Effector CD4-positive, alpha-beta T cell (primary cell): ENCODE measurements around the gene RAPGEF6.
A peak's percentile ranks its signal among the peaks of the same experiment; 100 is the strongest.

Experiments used
- DNase-seq: peaks from one replicate; pipeline ENCODE4 v3.0.0-alpha.2; 2020

Gene RAPGEF6

GRCh38 chr5:131541071-131541470, 94.0 kb downstream of the RAPGEF6 start:
- DNase-seq: no peak

DNA sequence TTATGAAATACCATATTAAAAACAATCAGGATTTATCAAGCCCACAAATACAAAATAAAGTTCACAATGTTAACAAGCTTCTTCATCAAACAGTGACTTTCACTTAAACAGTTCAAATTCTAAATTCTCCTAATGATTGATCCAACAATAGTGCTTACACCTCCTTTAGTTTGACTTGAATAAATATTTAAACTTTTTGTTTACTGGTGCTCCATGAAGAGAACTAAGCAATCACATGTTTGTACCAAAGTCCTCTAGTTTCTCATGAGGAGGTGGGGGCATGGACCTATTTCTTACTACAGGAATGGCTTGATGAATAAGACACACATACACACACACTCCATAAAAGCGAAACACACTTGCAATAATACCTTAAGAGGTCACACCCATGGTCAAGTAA, 95.8 kb downstream of the RAPGEF6 start:
- DNase-seq: no peak

- no peak for DNase-seq
Observed at GRCh38 chr5:131538177-131538593, 96.8 kb downstream of the RAPGEF6 start.

GRCh38 chr5:131536850-131537448, 98.1 kb downstream of the RAPGEF6 start:
- DNase-seq: no peak

- DNase-seq: no peak
Observed at GRCh38 chr5:131536211-131536826, 98.7 kb downstream of the RAPGEF6 start.

GRCh38 chr5:131534974-131535373, 100.1 kb downstream of the RAPGEF6 start:
- DNase-seq: no peak

- no peak for DNase-seq
Observed at GRCh38 chr5:131533836-131534235, 101.2 kb downstream of the RAPGEF6 start.

- no peak for DNase-seq
Observed at GRCh38 chr5:131532031-131532640, 102.9 kb downstream of the RAPGEF6 start.

- DNase-seq: no peak
Observed at GRCh38 chr5:131530706-131531331, 104.2 kb downstream of the RAPGEF6 start.

DNA sequence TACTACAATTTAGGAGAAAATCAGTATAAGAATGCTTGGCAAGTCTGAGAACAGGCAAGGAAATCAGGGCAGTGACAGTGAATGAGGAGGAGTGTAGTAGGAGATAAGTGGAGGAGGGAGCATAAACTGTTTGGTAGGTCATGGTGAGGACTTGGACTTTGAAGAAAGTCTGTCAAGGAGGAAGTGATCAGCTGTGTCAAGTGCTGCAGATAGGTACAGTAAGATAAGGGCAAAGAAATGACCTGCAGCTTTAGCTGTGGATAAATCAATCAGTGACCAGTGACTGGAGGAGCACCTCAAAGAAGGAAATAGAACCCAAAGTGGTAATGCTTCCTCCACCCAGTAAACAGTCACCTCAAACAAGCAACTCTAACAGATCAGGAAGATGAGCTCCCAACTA, 106.3 kb downstream of the RAPGEF6 start:
- DNase-seq: no peak

DNA sequence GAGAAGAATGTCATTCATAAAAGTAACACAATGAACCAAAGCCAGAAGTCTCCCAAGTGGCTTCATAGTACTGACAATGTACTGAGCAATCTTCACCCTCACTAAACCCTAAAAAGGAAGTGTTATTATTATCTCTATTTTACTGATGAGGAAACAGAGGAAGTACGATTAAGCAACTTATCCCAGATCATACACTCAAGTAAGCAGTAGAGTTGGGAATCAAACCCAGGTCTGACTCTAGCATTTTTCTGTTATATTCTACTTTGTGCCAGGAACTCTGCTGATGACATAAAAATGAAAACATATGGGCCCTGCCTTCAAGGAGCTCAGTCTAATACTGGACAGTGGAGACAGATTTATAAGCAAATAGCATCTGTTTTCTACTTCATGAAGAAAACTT, 109.2 kb downstream of the RAPGEF6 start:
- no peak for DNase-seq

GRCh38 chr5:131524431-131524830, 110.6 kb downstream of the RAPGEF6 start:
- no peak for DNase-seq

DNA sequence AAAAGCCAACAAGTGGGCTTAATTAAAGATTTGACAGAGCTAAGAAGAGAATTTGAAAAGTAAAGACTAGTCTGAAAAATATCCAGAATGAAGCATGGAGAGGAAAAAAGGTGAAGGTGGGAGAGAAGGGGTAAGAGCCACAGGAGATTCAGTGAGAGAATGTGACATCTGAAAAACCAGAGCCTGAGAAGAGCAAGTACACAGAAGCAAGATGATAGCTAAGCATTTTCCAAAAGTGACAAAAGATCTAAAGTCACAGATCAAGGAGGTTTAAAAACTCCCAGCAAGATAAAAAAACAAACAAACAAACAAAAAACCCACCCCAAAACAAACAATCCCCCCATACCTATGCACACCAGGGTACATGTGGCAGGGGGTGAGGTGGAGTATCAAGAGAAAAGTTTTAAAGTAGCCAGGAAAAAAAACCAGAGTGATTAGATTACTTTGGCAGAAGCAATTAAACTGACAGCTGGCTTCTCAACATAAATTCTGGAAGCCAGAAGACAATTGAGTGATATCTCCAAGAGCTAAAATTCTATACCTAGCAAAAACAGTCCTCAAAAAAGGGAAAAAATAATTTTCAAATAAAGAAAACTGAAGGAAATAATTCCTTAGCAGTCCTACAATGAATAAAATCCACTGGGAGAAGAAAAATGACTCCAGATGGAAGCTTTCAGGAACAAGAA, 111.4 kb downstream of the RAPGEF6 start:
- DNase-seq: no peak

DNA sequence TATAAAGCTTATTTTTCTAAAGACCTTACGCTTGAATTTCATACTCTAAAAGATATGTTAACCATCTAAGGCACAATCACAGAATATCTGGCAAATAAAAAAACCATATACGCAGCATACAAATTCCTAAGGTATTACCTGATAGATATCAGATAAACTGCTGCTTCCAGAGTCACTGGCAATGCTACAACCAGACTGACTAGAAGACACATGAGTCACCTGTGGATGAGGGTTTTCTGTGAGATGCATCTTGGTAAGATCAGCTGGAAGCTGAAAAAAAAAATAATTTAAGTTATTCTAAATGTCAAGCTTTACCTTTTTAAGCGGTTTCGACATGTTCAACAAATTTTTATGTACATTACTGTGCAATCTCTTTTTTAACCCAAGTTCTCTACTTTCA, 113.8 kb downstream of the RAPGEF6 start:
- DNase-seq: no peak

DNA sequence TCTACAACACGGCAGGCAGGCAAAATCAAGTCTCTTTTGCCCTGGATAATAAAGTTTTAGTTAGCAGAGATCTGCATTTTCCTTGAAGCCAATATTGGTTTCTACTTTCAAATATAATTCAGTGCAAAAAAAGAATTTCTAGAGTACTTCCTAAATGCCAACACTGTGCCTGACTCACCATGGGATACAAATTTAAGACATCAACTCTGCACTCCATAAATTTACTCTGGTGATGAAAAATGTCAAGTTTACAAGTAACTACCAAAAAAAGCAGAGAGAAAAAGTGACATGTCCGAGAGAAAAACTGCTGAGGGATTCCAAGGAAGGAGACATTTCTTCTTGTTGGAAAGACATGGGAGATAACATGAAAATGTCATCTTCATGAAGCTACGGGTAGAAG, 119.7 kb downstream of the RAPGEF6 start:
- no peak for DNase-seq

DNA sequence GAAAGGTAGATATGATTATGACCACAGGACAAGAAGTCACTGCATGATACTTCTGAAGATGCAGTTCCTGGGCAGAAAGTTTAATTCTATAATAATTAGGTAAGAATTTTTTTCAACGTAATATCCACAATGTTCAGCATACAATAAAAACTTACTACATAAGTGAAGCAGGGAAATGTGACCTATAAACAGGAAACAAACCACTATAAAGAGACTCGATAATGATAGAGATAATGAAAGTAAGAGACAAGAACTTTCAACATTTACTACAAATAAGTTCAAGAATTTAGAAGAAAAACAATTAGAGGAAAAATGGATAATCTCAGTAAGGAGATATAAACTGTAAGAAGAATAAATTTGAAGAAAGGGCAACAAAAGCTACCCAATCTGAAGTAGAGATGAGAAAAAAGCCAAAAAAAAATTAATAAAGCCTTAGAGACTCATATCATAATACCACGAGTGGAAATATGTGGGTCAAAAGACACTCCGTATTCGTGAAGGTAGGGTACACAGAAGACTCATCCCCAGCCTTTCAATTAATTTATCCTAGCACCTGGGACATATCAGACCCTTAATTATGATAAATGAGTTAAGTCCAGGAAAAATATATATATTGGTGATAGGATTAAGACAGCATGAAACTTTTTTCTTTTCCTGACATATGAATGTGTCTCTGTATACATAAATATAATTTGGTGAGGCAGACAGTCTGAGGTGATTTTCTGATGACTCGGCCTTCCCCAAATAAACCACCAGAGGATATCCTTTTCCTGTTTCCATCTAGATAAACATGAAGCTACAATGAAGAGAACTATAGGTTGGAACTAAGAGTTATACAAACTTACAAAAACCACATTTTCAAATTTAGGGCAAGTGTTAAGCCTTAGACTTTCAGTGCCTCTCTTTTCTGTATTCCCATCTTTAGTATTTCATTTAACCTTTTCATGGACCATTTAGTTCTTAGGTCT, 120.4 kb downstream of the RAPGEF6 start:
- DNase-seq: peak; percentile 15

GRCh38 chr5:131513780-131514179, 121.2 kb downstream of the RAPGEF6 start:
- DNase-seq: no peak

- DNase-seq: no peak
Observed at GRCh38 chr5:131511934-131512333, 123.1 kb downstream of the RAPGEF6 start.

DNA sequence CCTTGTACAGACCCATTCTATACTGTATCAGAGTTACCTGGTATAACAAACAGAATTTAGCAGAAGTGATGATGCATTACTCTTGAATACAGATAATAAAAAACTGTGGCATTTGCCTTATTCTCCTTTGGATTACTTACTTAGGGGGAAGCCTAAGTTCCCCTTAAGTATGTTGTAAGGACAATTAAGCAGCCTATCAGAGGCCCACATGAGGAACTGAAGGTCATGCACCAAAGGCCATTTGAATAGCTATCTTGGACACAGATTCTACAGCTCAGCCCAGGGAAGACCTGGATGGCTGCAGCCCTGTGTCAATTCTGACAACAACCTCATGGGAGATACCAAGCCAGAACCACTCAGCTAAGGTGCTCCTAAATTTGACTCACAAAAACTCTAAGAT, 125.2 kb downstream of the RAPGEF6 start:
- DNase-seq: no peak

DNA sequence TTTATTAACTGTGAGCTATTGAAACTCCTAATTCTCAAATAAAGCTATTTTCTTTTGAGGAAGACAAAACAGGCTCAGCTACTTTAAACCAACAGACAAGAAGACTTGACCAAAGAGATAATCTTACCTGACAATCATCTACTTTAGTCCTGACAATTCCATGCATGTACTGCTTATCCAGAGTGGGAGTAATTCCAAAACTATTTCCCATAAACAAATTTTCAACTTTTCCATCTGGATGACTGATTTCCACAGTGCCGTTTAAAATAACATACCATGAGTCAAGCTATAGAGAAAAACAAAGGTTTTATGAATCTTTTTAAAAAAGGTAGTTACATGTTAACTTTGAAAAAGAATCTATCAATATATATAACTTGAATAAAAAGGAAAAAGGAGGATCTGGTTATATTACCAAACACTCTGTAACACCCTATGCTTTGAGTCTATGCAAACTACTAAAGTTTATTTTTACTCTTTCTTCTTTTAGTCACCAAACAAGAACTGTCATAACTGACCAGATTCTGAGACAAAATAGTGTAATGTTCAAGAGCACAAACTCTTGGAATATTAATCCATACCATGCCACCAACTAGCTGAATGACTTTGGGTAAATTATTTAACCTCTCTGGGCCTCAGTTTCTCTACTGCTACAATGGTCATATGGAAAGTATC, 129.7 kb downstream of the RAPGEF6 start:
- no peak for DNase-seq

DNA sequence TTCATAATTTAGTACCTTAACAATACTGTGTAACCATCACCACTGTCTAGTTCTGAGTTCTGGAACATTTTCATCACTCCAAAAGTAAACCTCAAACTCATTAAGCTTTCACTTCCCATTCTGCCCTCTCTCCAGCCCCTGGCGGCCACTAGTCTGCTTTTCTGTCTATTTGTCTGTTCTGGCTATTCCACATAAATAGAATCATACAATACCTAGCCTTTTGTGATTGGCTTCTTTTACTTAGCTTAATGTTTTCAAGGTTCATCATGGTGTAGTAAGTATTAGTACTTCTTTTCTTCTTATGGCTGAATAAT, 138.7 kb downstream of the RAPGEF6 start:
- DNase-seq: no peak
